Bronchial epithelial cell (primary cell): ENCODE results near the gene SNAP29. TPM values are rescaled to one million over a fixed set of nuclear protein-coding genes. Genes with fewer than 3 reads are reported as not detected.

Experiments
- DNase-seq: peaks from one replicate; pipeline ENCODE4 v3.0.0-alpha.2; 2010; ENCODE audit warnings: low read depth
- FAIRE-seq: peaks from 2 replicates; lab custom pipeline; 2011; peaks lifted over from hg19 to GRCh38; lab: Jason Lieb, UNC
- H3K27me3 ChIP-seq: 2 replicates; pipeline ENCODE4 v1.5.1; 2011; ENCODE audit warnings: low read length; ENCODE audit not compliant: control insufficient read depth, insufficient read depth
- H3K36me3 ChIP-seq: 2 replicates; pipeline ENCODE4 v1.5.1; 2011; ENCODE audit warnings: low read length; ENCODE audit not compliant: control insufficient read depth, insufficient read depth
- H3K4me3 ChIP-seq: 2 replicates; pipeline ENCODE4 v1.5.1; 2011; ENCODE audit warnings: mild to moderate bottlenecking, low read depth, low read length, control low read depth
- total RNA-seq: library from RNA; depleted of rRNA; stranded (reverse); fragments of >200 nt; gene quantifications from 2 replicates; pipeline ENCODE4 v1.2.1, GENCODE V29; 2014
- TF ChIP-seq, protein P1 (sequence below): IDR thresholded peaks from 2 replicates; pipeline ENCODE4 v1.5.1; 2011; ENCODE audit warnings: mild to moderate bottlenecking, moderate library complexity, low read length, control low read depth, inconsistent platforms; ENCODE audit not compliant: insufficient read depth, severe bottlenecking

The SNAP29 gene
- 3.7 and 6.3 TPM in 2 replicates for total RNA-seq

DNA sequence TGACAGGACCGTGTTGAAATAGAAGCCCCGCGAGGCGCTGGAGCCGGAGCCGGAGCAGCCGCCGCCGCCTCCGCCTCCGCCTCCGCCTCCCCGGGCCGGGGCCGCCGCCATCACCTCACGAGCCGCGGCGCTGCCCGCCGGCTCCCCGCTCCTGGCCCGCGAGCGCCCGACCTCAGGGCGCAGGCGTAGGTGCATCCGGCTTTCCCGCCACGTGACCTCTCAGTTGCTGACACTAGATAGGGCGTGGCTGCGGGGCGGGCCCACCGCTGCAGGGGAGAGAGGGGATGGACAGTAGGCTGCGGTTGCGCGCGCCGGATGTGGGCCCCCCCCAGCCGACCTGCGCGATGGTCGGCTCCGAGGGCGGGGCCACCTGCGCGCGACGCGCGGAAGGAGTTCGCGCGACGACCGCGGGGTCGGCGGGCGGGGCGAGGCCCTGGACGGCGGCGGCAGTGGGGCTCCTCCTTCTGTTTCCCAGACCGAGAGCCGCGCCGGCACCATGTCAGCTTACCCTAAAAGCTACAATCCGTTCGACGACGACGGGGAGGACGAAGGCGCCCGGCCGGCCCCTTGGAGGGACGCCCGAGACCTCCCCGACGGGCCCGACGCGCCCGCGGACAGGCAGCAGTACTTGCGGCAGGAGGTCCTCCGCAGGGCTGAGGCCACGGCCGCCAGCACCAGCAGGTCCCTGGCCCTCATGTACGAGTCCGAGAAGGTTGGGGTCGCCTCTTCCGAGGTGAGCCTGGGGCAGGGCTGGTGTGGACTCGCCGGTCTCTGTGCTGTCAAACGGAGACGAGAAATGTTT lies at the start of gene SNAP29, which contains the start of gene PI4KA:
Gene SNAP29, plus strand, starts transcription at position 393 of the 802 bp plus-strand sequence. Its CDS starts 104 bp downstream, at position 497.
Gene PI4KA, minus strand, starts transcription at position 197 of the 802 bp plus-strand sequence. Its CDS starts 86 bp downstream, at position 111.
- FAIRE-seq (no peak), DNase-seq (peak; percentile 86)
- Histone ChIP-seq H3K36me3 (no peaks in the 10 kb centered on the region), H3K27me3 (no peaks in the 10 kb centered on the region), H3K4me3 (peak within 1 kb of the TSS; percentile 85)
- TF ChIP-seq, protein P1, sequence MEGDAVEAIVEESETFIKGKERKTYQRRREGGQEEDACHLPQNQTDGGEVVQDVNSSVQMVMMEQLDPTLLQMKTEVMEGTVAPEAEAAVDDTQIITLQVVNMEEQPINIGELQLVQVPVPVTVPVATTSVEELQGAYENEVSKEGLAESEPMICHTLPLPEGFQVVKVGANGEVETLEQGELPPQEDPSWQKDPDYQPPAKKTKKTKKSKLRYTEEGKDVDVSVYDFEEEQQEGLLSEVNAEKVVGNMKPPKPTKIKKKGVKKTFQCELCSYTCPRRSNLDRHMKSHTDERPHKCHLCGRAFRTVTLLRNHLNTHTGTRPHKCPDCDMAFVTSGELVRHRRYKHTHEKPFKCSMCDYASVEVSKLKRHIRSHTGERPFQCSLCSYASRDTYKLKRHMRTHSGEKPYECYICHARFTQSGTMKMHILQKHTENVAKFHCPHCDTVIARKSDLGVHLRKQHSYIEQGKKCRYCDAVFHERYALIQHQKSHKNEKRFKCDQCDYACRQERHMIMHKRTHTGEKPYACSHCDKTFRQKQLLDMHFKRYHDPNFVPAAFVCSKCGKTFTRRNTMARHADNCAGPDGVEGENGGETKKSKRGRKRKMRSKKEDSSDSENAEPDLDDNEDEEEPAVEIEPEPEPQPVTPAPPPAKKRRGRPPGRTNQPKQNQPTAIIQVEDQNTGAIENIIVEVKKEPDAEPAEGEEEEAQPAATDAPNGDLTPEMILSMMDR: no peak

DNA sequence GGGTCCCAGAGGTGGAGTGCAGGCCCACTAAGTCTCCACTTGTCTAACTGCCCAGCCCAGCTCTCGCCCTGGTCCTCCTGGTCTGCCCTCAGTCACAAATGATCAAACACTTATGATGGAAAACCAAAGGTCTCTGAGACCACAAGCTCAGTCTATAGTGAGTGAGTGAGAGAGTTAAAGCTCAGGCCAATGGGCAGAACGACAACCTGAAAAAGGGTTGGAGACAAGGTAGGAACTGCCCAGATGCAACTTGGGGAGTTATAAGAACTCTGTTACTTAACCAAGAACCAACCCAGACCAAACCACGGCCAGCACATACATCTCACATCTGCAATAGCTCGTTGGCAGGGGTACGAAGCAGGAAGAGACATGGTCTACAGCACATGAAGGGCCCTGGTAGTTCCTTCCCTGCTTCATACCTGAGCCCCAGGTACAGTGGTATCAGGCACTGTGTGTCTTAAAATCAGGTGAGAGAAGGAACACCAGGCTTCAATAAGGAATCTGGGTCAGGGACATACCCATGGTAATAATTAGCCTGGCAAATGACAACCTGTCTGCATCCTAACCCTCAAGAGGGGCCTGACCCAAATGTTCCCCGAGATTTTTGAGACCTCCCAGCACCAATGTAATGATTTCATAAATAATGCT lies 49.1 kb upstream of the SNAP29 start:
- no peak overlapping the region for H3K4me3 ChIP-seq
- FAIRE-seq (no peak), DNase-seq (no peak)
- peaks cover 17% of the 10 kb centered on the region for H3K36me3 ChIP-seq
- TF ChIP-seq, protein P1: no peak
- no peaks in the 10 kb centered on the region for H3K27me3 ChIP-seq

DNA sequence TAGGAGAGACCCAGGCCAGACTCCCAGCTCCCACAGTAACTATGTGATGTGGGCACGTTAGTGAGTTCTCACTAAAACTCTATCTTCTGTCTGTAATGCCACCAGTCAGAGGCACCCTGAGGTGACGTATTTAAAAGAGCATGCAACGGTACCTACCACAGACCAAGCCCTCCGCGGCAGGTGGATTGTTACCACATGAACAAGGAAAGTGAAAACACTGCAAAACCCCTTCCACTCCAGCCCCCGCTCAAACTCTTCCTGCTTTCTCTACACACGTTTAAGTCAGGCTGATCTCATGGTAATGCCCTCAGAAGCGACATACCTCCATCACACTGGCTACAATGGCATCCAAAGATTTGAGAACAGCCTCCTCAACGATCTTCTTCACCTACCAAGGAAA lies 48.2 kb upstream of the SNAP29 start:
- peaks cover 13% of the 10 kb centered on the region for H3K36me3 ChIP-seq
- TF ChIP-seq, protein P1: no peak
- no peak overlapping the region for H3K4me3 ChIP-seq
- no peak for DNase-seq
- H3K27me3 ChIP-seq: no peaks in the 10 kb centered on the region
- peak; percentile 55 for FAIRE-seq

DNA sequence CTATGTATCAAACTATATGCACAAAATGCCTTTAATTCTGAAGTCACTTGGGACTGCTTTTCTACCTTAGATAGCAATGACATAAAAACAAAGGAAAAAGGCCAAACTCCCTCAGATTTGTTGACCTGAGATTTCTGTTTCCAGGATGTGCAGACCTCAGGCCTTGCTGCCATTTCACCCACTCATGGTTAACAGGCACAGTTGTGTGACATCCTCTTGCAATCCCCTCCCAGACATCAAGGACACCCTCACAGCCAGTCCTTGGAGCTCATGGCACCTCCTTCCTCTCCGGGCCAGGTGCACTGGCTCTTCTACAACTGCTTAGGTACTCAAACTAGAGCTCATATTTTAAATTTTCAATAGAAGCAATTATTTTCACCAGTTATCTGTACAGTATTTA lies 47.6 kb upstream of the SNAP29 start:
- TF ChIP-seq, protein P1: no peak
- no peak for DNase-seq
- H3K36me3 ChIP-seq: peaks cover 13% of the 10 kb centered on the region
- no peak overlapping the region for H3K4me3 ChIP-seq
- FAIRE-seq: no peak
- H3K27me3 ChIP-seq: no peaks in the 10 kb centered on the region

DNA sequence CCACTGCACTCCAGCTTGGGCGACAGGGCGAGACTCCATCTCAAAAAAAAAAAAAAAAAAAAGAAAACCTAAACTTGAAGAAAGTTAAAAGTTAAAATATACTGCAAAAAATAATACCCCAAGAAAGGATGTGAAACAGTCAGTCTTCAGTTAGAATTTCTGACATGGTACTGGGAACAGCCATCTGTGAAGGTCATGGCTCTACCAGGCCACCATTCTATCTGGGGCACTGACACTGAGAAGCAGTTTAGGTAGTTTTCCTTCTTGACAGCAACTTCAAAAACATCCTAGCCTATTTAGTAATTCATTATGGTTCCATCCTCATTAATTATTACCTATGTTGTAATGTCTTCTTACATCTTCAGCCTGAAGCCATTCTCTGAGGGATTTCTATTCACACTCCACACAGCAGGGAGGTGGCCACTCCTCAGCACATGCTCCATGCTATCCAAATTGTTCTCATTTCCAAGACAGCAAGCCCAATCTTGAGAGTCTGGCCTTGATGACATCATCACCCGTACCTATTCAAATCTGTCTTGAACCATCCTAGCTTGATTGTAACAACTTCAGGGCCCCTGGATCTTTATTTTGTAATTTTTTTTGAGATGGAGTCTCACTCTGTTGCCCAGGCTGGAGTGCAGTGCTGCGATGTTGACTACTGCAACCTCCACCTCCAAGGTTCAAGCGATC lies 46.7 kb upstream of the SNAP29 start:
- DNase-seq: no peak
- no peak for FAIRE-seq
- Histone ChIP-seq H3K4me3 (no peak overlapping the region), H3K36me3 (peaks cover 15% of the 10 kb centered on the region), H3K27me3 (no peaks in the 10 kb centered on the region)
- TF ChIP-seq, protein P1: no peak
